Measurements from ENCODE around the gene PDE8A.

The PDE8A gene

DNA sequence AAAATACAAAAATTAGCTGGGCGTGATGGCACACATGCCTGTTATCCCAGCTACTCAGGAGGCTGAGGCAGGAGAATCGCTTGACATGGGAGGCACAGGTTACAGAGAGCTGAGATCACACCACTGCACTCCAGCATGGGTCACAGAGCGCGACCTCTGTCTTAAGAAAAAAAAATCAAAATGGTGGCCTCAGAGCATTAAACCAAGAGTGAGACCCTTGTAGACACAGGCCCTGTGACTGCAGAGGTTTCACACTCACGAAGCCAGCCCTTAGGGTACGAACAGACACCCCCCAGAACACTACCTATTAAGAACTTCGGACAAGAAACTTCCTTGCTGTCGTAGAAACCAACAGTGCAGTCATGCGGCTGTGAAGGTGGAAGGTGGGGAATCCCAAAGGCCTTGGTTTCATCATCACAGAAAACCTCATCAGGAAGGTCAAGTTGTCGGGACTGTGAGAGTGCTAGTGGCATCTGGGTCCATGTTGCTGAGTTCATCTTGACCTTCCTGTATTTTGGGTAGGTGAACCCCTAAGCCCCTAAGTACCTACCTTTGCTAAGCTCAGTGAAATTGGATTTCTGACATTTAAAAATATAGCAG lies 4.8 kb upstream of the PDE8A start:
- TF ChIP-seq, protein P1, sequence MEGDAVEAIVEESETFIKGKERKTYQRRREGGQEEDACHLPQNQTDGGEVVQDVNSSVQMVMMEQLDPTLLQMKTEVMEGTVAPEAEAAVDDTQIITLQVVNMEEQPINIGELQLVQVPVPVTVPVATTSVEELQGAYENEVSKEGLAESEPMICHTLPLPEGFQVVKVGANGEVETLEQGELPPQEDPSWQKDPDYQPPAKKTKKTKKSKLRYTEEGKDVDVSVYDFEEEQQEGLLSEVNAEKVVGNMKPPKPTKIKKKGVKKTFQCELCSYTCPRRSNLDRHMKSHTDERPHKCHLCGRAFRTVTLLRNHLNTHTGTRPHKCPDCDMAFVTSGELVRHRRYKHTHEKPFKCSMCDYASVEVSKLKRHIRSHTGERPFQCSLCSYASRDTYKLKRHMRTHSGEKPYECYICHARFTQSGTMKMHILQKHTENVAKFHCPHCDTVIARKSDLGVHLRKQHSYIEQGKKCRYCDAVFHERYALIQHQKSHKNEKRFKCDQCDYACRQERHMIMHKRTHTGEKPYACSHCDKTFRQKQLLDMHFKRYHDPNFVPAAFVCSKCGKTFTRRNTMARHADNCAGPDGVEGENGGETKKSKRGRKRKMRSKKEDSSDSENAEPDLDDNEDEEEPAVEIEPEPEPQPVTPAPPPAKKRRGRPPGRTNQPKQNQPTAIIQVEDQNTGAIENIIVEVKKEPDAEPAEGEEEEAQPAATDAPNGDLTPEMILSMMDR (IDR thresholded peaks at IDR 0.05): no peak

DNA sequence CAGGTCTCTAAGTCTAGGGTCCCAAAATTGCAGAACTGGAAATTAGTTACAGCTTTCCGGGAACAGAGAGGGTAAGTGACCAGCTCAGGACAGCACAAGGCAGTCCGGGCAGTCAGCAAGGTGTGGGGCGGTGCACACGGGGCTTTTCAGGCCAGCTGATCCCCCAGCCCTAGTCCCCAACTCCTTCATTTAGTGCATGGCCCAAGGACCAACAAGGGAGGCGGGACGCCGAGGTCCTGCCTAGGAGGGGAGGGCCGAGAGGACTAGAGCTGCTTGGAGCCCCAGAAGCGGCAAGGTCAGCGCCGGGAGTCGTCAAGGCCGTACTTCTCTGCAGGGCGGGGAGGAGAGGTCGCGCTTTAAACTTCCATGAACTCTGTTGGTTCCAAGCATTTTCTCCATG lies 2.0 kb upstream of the PDE8A start:
- TF ChIP-seq, protein P1 (IDR thresholded peaks at IDR 0.05): no peak

DNA sequence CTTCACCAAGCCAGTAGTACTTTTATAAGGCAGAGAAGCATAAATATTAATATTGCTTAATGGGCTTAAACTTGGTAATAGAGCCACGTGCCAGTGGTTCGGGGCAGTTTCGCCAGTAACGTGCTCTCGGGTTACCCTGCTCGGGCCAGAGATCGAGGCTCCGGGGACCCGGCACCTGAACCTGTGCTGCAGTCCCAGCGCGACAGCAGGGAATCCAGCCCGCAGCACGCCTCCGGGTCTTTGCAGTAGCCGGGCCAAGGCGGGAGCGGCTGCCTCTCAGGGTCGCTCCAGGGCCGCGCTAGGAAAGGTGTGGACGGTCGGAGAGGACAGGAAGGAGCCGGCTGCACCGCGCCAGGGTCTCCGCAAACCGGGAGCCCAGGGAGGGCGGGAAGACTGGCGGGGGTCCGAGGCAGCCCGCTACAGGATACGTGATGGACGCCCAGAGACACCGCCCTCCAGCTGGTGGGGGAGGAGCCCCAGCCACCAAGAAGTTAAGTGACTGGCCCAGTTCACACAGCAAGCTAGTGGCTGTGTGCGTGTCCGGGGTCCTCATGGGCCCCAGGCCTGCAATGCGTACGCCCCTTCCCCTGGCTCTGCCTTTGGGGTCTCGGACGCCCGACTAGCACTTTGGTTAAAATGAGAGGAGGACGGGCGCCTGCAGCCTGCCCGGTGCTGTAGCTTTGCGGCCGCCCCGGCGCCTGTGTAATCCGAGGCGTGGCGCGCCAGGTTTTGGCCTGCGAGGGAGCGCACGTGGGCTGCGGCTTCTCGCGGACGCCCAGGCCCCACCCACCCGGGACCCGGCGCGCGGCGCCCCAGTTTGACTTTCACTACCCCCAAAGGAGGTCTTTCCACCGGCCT lies 1.2 kb upstream of the PDE8A start:
- TF ChIP-seq, protein P1 (IDR thresholded peaks at IDR 0.05): no peak

DNA sequence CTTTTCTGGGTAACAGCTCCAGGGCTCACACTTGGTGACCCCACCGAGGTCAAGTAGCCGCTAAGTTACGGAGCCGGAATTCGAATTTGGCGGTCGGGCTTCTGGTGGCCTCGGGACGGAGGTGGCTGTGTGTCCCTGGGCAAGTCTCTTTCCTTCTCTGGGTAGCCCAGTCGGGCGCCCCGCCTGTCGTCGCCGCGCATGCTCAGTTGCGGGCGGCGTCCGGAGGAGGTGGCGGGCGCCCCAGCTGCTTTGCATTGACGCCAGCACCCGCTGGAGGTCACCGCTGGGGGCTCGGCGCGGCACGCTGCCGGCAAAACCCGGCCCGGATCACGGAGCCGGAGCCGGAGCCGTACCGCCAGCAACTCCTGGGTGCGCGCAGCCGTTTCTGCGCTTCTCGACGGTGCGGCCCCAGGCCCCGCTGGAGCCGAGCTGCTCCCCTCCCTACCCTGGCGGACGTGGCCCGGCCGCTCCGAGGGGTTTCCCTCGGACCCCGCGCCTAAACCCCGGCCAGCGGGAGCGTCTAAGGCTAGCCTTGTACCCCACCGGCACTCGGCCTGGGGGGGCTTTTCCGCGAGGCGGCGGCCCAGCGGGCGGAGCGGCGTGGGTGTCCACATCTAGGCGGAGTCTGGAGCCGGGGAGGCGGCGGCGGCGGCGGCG lies 474 bp upstream of the PDE8A start:
- TF ChIP-seq, protein P1 (IDR thresholded peaks at IDR 0.05): no peak

DNA sequence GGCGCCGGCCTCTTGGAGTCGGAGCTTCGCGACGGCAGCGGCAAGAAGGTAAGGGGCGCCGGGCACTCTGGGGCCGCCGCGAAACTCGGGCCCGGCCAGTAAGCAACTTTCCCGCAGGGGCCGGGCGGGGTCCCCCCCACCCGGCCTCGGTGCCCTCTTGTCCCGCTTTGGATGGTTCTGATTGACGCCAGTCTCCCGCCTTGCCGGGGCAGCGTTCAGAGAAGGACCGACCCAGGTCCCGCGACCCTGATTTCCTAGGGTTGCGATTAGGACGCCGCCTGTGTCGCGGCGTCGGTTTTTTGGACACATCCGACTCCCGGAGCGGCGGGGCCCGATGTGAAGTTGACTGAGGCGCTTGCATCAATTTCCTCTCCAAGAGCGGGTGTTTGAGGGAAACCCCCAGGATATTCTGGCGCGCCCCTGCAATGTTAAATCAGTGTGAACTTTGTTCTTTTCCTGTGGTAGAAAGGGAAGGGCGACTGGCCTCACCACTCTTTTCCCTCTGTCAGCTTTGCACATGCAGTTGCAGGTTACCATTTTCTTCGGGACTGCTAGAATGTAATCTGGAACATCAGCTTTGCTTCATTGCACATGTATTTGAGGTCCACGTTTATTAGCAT lies 755 bp downstream of the PDE8A start:
- TF ChIP-seq, protein P1 (IDR thresholded peaks at IDR 0.05): no peak

DNA sequence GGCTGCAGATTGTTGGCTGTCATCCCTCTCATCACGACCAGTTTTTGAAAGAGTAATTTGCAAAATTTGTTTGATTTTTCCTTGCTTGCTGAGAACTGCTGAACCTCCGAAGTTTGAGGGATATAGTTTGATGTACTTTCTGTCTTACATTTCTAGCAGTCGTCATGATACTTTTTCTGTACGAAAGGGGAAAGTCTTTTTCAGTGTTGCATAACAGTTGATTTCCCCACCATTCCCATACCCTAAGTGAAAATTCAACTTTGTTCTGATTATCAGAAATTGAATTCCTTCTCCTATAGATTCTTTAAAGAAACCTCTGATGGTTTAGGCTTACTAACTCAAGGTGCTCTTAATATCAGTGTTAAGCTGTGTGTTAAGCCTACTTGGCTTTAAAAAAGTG lies 1.6 kb downstream of the PDE8A start:
- TF ChIP-seq, protein P1 (IDR thresholded peaks at IDR 0.05): no peak

DNA sequence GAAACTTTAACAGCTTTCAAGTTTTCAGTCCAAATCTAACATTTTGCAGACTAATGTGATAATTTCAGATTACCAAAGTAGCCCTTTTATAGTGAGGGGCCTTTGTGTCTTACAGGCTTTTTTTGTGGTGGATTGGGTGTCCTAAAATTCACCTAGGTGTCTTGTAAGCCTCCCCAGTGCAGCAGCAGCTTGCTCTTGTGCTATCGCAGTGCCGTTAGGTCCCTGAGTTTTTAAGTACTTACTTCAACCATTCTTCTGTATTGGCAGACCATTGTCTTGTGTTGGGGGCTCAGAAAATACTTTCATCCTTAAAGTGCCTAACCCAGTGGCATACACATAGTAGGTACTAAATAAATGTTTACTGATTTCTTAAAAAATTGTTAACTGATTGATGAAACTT lies 2.1 kb downstream of the PDE8A start:
- TF ChIP-seq, protein P1 (IDR thresholded peaks at IDR 0.05): no peak
